Measurements from ENCODE around the gene WDR5B. TPM values are rescaled to one million over a fixed set of nuclear protein-coding genes. Genes with fewer than 3 reads are reported as not detected.

WDR5B gene
- total and polyA plus RNA-seq, 4 donors = 1.8 to 3.7 (median 2.0) TPM

DNA sequence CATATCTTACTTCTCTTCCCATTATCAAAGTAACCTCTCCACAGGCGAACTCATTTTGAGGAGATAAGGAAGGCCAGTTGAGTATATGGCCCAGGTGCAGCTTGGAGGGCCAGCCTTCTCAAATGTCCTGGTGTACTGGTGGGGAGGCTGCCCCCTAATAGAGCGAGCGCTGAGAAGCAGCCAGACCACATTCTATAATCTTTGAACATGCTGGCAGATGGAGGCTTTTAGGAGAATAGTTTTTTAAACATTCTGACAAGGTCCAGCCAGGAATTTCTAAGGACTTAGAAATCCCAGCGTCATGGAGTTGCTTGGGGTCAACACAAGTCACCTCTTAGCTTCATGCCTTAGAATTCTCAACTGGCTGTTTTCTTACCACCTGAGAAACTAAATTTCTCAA lies 5.8 kb downstream of the WDR5B start:
- WGBS = 95% methylated on average over 4 of the region's 4 CpGs
- Histone ChIP-seq H3K4me3 (ENCODE audit: low read depth in 1 of 3, low read length in 3 of 3) (no peak overlapping the region), H3K27me3 (ENCODE audit: control insufficient read depth in 4 of 4, insufficient read depth in 4 of 4, low read length in 3 of 4) (no peaks in the 10 kb centered on the region), H3K9ac (ENCODE audit: low read depth in 1 of 2, low read length in 2 of 2) (no peak overlapping the region), H3K9me3 (ENCODE audit: control insufficient read depth in 4 of 4, low read length in 3 of 4) (no peaks in the 10 kb centered on the region), H3K27ac (ENCODE audit: low read depth in 1 of 2, low read length in 2 of 2) (no peak overlapping the region), H3K4me1 (ENCODE audit: control insufficient read depth in 4 of 4, insufficient read depth in 4 of 4, low read length in 3 of 4) (peaks cover 3 to 18% (median 13%) of the 10 kb centered on the region in 4 donors), H3K36me3 (ENCODE audit: control insufficient read depth in 4 of 4, insufficient read depth in 3 of 4, low read depth in 1 of 4, low read length in 3 of 4) (peaks cover 0 to 34% (median 25%) of the 10 kb centered on the region in 4 donors)
- no peak for DNase-seq (ENCODE audit: low spot score)
- TF ChIP-seq SP1 (IDR thresholded peaks at IDR 0.05) = no peak
- no peak for TF ChIP-seq HNF4G (IDR thresholded peaks at IDR 0.05)
- TF ChIP-seq, protein P1, sequence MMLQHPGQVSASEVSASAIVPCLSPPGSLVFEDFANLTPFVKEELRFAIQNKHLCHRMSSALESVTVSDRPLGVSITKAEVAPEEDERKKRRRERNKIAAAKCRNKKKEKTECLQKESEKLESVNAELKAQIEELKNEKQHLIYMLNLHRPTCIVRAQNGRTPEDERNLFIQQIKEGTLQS (IDR thresholded peaks at IDR 0.05) = no peak
- TF ChIP-seq FOXA2 (IDR thresholded peaks at IDR 0.05) = no peak
- TF ChIP-seq, protein P2, sequence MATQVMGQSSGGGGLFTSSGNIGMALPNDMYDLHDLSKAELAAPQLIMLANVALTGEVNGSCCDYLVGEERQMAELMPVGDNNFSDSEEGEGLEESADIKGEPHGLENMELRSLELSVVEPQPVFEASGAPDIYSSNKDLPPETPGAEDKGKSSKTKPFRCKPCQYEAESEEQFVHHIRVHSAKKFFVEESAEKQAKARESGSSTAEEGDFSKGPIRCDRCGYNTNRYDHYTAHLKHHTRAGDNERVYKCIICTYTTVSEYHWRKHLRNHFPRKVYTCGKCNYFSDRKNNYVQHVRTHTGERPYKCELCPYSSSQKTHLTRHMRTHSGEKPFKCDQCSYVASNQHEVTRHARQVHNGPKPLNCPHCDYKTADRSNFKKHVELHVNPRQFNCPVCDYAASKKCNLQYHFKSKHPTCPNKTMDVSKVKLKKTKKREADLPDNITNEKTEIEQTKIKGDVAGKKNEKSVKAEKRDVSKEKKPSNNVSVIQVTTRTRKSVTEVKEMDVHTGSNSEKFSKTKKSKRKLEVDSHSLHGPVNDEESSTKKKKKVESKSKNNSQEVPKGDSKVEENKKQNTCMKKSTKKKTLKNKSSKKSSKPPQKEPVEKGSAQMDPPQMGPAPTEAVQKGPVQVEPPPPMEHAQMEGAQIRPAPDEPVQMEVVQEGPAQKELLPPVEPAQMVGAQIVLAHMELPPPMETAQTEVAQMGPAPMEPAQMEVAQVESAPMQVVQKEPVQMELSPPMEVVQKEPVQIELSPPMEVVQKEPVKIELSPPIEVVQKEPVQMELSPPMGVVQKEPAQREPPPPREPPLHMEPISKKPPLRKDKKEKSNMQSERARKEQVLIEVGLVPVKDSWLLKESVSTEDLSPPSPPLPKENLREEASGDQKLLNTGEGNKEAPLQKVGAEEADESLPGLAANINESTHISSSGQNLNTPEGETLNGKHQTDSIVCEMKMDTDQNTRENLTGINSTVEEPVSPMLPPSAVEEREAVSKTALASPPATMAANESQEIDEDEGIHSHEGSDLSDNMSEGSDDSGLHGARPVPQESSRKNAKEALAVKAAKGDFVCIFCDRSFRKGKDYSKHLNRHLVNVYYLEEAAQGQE (IDR thresholded peaks at IDR 0.05) = no peak
- TF ChIP-seq, protein P3, sequence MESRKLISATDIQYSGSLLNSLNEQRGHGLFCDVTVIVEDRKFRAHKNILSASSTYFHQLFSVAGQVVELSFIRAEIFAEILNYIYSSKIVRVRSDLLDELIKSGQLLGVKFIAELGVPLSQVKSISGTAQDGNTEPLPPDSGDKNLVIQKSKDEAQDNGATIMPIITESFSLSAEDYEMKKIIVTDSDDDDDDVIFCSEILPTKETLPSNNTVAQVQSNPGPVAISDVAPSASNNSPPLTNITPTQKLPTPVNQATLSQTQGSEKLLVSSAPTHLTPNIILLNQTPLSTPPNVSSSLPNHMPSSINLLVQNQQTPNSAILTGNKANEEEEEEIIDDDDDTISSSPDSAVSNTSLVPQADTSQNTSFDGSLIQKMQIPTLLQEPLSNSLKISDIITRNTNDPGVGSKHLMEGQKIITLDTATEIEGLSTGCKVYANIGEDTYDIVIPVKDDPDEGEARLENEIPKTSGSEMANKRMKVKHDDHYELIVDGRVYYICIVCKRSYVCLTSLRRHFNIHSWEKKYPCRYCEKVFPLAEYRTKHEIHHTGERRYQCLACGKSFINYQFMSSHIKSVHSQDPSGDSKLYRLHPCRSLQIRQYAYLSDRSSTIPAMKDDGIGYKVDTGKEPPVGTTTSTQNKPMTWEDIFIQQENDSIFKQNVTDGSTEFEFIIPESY (IDR thresholded peaks at IDR 0.05) = no peak

GRCh38 chr3:122409446-122409845 lies 6.4 kb downstream of the WDR5B start:
- DNase-seq (ENCODE audit: low spot score) = no peak
- Histone ChIP-seq H3K9me3 (ENCODE audit: control insufficient read depth in 4 of 4, low read length in 3 of 4) (no peaks in the 10 kb centered on the region), H3K27ac (ENCODE audit: low read depth in 1 of 2, low read length in 2 of 2) (no peak overlapping the region), H3K36me3 (ENCODE audit: control insufficient read depth in 4 of 4, insufficient read depth in 3 of 4, low read depth in 1 of 4, low read length in 3 of 4) (peaks cover 2 to 36% (median 31%) of the 10 kb centered on the region in 4 donors), H3K9ac (ENCODE audit: low read depth in 1 of 2, low read length in 2 of 2) (no peak overlapping the region), H3K4me1 (ENCODE audit: control insufficient read depth in 4 of 4, insufficient read depth in 4 of 4, low read length in 3 of 4) (peaks cover 3 to 12% (median 6%) of the 10 kb centered on the region in 4 donors), H3K27me3 (ENCODE audit: control insufficient read depth in 4 of 4, insufficient read depth in 4 of 4, low read length in 3 of 4) (no peaks in the 10 kb centered on the region), H3K4me3 (ENCODE audit: low read depth in 1 of 3, low read length in 3 of 3) (no peak overlapping the region)
- TF ChIP-seq, protein P4, sequence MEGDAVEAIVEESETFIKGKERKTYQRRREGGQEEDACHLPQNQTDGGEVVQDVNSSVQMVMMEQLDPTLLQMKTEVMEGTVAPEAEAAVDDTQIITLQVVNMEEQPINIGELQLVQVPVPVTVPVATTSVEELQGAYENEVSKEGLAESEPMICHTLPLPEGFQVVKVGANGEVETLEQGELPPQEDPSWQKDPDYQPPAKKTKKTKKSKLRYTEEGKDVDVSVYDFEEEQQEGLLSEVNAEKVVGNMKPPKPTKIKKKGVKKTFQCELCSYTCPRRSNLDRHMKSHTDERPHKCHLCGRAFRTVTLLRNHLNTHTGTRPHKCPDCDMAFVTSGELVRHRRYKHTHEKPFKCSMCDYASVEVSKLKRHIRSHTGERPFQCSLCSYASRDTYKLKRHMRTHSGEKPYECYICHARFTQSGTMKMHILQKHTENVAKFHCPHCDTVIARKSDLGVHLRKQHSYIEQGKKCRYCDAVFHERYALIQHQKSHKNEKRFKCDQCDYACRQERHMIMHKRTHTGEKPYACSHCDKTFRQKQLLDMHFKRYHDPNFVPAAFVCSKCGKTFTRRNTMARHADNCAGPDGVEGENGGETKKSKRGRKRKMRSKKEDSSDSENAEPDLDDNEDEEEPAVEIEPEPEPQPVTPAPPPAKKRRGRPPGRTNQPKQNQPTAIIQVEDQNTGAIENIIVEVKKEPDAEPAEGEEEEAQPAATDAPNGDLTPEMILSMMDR (IDR thresholded peaks at IDR 0.05; ENCODE audit: low read depth, low read length, missing input control) = no peak
- TF ChIP-seq HNF4G (IDR thresholded peaks at IDR 0.05) = no peak
- TF ChIP-seq, protein P1 (IDR thresholded peaks at IDR 0.05) = no peak
- no peak for TF ChIP-seq FOXA1 (IDR thresholded peaks at IDR 0.05)
- TF ChIP-seq EGR1 (IDR thresholded peaks at IDR 0.05; ENCODE audit: low read depth in 2 of 2) = no peak
- no peak for TF ChIP-seq JUND (IDR thresholded peaks at IDR 0.05)
- TF ChIP-seq NR2F2 (IDR thresholded peaks at IDR 0.05) = no peak
- no peak for TF ChIP-seq HNF4A (conservative IDR thresholded peaks at IDR 0.05)
- TF ChIP-seq, protein P3 (IDR thresholded peaks at IDR 0.05) = no peak
- TF ChIP-seq SP1 (IDR thresholded peaks at IDR 0.05) = no peak
- WGBS = 83% methylated on average over 6 of the region's 6 CpGs
